Spleen (tissue), 7 donors: Measurements from ENCODE around the gene CEMIP.

Experiments
- CTCF ChIP-seq, 11 experiments: fragments of 200-600 bp in 7 of 11; fragments of 450-650 bp in 4 of 11; sonication (generic) in 4 of 11; IDR thresholded peaks in 8 of 11; conservative IDR thresholded peaks in 3 of 11; 1 replicate in 7 of 11; 2 replicates in 4 of 11; pipeline versions ENCODE4 v1.4.0 to v1.8.0; 2016 to 2021; ENCODE audit warnings: antibody characterized with exemption in 11 of 11, inconsistent platforms in 4 of 11, mild to moderate bottlenecking in 1 of 11
- POLR2AphosphoS5 ChIP-seq, 3 donors: sonication (generic); formaldehyde crosslinking; IDR thresholded peaks; one replicate each; pipeline ENCODE4 v1.5.1; 2017; ENCODE audit warnings: antibody characterized with exemption in 3 of 3
- donor health status: DM: no; HTN: no; CAD: no; lungs with moderate emphysema.
- donor health status: DM: no; HTN: no; CAD: no.
- donor health status: DM: no; HTN: no; CAD: no.

GRCh38 chr15:80831192-80831591, 52.0 kb downstream of the CEMIP start:
- TF ChIP-seq POLR2AphosphoS5 (IDR thresholded peaks at IDR 0.05) = no peak
- no peak for TF ChIP-seq CTCF (IDR thresholded peaks at IDR 0.05 in 8 of 11, conservative IDR thresholded peaks at IDR 0.05 in 3 of 11)
